Kidney tubule cell (primary cell): ENCODE data around the gene MRPL52.
"Not testable (repeated sequence)": the region's sequence is repeated elsewhere in the genome, so short reads cannot be mapped to it uniquely, and the experiment has no call there.

Source experiments
- DNase-seq: peaks from one replicate; pipeline ENCODE4 v3.0.0-alpha.2; 2018; ENCODE audit warnings: low spot score

MRPL52 gene

GRCh38 chr14:22852940-22853767 lies 23.5 kb downstream of the MRPL52 start:
- peak; percentile 85 for DNase-seq

- not testable (repeated sequence) for DNase-seq
These were observed 24.6 kb downstream of the MRPL52 start for GRCh38 chr14:22854296-22854695.

GRCh38 chr14:22854963-22855724 lies 25.5 kb downstream of the MRPL52 start:
- peak; percentile 76 for DNase-seq

DNA sequence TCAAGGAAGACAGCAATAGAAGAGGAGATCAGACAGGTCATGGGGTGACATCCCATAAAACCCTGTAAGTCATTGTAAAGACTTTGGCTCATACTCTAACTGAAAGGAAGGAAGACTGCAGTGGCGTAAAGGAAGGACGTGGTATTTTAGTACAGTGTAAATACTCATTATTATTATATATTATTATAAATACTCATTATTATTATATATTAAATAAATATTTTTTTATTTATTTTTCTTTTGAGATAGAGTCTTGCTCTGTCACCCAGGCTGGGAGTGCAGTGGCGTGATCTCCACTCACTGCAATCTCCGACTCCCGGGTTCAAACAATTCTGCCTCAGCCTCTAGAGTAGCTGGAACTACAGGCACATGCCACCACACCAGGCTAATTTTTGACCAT lies 26.7 kb downstream of the MRPL52 start:
- no peak for DNase-seq

DNA sequence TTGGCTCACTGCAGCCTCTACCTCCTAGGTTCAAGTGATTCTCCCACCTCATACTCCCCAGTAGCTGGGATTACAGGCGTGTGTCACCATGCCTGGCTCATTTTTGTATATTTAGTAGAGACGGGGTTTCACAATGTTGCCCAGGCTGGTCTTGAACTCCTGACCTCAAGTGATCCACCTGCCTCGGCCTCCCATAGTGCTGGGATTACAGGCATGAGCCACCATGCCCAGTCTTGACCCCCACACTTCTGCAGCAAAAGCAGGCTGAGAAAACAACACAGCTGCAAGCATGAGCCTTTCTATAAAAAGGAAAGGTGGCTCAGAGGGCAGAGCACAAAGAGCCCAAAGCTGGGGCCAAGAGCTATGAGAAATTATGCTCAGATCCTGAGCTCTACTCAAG lies 30.7 kb downstream of the MRPL52 start:
- not testable (repeated sequence) for DNase-seq

DNA sequence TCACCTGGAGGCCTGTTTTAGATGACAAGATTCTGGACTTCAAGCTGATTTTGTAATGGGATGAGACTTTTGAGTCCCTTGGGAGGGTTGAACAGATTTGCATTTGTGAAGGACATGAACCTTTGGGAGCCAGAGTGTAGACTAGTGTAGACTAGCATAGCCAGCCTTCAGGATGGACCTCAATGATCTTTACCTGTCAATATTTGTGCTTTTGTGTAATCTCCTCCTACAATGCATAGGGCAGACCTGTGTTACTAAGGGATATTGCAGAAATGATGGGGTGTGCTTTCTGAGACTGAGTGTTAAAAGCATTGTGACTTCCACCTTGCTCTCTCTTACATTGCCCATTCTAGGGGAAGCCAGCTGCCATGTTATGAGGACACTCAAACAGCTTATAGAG lies 32.0 kb downstream of the MRPL52 start:
- DNase-seq: no peak

- no peak for DNase-seq
These were observed 35.3 kb downstream of the MRPL52 start for GRCh38 chr14:22864979-22865378.

GRCh38 chr14:22865424-22866405 lies 36.0 kb downstream of the MRPL52 start:
- no peak for DNase-seq

DNA sequence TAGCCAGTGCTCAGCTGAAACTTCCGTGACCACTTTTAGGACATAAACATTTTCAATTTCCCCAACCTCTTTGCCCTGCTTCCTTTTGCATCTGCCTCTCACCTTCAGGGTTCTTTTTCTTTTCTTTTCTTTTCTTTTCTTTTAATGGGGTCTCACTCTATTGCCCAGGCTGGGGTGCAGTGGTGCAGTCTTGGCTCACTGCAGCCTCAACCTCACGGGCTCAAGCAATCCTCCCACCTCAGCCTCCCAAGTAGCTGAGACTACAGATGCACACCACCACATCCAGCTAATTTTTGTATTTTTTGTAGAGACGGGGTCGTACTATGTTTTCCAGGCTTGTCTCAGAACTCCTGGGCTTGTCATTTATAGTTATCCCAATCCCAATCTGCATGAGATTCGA lies 37.2 kb downstream of the MRPL52 start:
- DNase-seq: no peak

- DNase-seq: no peak
These were observed 41.1 kb downstream of the MRPL52 start for GRCh38 chr14:22870811-22871223.

DNA sequence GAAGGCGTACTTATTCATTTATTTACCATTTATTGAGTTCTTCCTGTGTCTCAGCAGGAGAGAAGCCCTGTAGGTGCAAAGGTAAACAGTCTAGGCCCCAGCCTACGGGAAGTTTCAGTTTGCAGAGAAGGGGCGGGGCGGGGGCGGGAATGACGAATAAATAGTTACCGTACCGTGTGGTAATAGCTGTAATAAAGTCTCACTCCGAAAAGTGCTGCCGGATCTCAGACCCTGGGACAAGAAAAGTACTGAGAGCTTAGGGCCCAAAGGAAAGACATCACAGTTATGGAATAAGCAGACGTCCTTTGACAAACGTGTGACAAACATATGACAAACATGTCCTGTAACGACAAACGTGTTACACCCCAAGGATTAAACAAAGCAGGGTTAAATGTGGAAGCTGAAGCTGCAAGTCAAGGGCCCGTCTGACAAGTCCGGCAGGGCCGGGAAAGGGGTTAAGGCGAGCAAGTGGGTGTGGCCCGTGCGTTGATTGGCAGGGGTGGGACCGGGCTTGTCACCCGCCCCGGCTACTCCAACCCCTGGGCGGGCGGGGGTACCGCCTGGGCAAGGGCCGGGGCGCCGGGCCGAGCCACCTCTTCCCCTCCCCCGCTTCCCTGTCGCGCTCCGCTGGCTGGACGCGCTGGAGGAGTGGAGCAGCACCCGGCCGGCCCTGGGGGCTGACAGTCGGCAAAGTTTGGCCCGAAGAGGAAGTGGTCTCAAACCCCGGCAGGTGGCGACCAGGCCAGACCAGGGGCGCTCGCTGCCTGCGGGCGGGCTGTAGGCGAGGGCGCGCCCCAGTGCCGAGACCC lies 41.7 kb downstream of the MRPL52 start, which contains the start of gene LRP10:
TSS of gene LRP10 (plus strand) at position 517 of the 809 bp plus-strand sequence. CDS start 564 bp downstream, outside the sequence.
- DNase-seq: peak; percentile 91

- peak; percentile 93 for DNase-seq
These were observed 42.5 kb downstream of the MRPL52 start for GRCh38 chr14:22872033-22872832.

DNA sequence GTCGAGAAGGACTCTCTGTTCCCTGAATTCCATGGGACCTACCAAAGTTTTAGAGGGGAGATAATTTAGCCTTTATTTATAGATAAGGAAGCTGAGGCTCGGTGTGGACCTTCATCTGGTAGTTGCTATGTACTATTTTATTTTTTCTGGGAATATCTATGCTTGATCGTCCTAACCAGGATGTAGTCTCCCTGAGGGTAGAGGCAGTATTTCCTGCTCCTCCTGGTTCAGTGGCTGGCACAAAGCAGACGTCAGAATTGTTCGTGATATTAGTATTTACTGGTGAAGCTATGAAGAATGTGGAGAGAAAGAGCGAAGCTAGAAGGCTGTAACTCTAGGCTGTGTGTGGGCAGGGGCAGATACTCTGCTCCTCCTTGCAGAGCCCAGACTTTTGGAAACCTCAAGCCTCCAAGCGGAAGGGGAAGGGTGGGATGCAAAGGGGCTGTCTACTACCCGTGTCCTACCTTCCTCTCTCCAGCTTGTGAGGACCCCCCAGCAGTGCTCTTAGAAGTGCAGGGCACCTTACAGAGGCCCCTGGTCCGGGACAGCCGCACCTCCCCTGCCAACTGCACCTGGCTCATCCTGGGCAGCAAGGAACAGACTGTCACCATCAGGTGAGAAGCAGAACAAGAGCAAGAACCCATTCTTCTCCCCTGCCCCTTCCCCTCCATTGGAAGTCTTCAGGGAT lies 43.3 kb downstream of the MRPL52 start:
- no peak for DNase-seq

- DNase-seq: no peak
These were observed 45.5 kb downstream of the MRPL52 start for GRCh38 chr14:22875003-22875747.

GRCh38 chr14:22875748-22876319 lies 46.1 kb downstream of the MRPL52 start:
- no peak for DNase-seq

GRCh38 chr14:22877000-22877501 lies 47.4 kb downstream of the MRPL52 start:
- DNase-seq: no peak

- no peak for DNase-seq
These were observed 48.9 kb downstream of the MRPL52 start for GRCh38 chr14:22878271-22879246.
